HepG2 (cell line): Measurements from ENCODE around the gene CPHXL2. TPM values are rescaled to one million over a fixed set of nuclear protein-coding genes. Genes with fewer than 3 reads are reported as not detected.

ENCODE experiments used
- ARNT2 ChIP-seq: sonication (generic); formaldehyde crosslinking; IDR thresholded peaks from 2 replicates; pipeline ENCODE4 v1.8.0; 2022; ENCODE audit warnings: mild to moderate bottlenecking, low read depth, missing genetic modification reagents, moderate library complexity
- CC2D1A ChIP-seq: sonication (generic); formaldehyde crosslinking; IDR thresholded peaks from 2 replicates; pipeline ENCODE4 v1.8.1; 2023; ENCODE audit warnings: mild to moderate bottlenecking, missing genetic modification reagents
- CENPT ChIP-seq: sonication (generic); formaldehyde crosslinking; IDR thresholded peaks from 2 replicates; pipeline ENCODE4 v1.8.0; 2022; ENCODE audit warnings: low read depth, mild to moderate bottlenecking, moderate library complexity, missing genetic modification reagents
- HIVEP1 ChIP-seq: sonication (generic); formaldehyde crosslinking; IDR thresholded peaks from 2 replicates; pipeline ENCODE4 v1.4.0; 2020; ENCODE audit warnings: mild to moderate bottlenecking, missing genetic modification reagents
- HNRNPLL ChIP-seq: fragments of 200-400 bp; formaldehyde crosslinking; IDR thresholded peaks from 2 replicates; pipeline ENCODE4 v1.6.1; 2017; ENCODE audit warnings: mild to moderate bottlenecking, low read depth, low read length; ENCODE audit not compliant: poor library complexity, severe bottlenecking
- IKZF4 ChIP-seq: sonication (generic); formaldehyde crosslinking; IDR thresholded peaks from 2 replicates; pipeline ENCODE4 v1.5.1; 2020; ENCODE audit warnings: borderline replicate concordance, mild to moderate bottlenecking, low read depth, missing genetic modification reagents; ENCODE audit errors: not compliant biosample characterization
- JDP2 ChIP-seq: sonication (generic); formaldehyde crosslinking; IDR thresholded peaks from 2 replicates; pipeline ENCODE4 v1.8.1; 2022; ENCODE audit warnings: missing genetic modification reagents, borderline replicate concordance
- KDM4B ChIP-seq: sonication (generic); formaldehyde crosslinking; IDR thresholded peaks from 2 replicates; pipeline ENCODE4 v1.4.0; 2020; ENCODE audit warnings: missing genetic modification reagents
- KLF9 ChIP-seq: IDR thresholded peaks from 2 replicates; pipeline ENCODE4 v1.6.1; 2016; ENCODE audit warnings: low read depth
- MXD3 ChIP-seq: IDR thresholded peaks from 2 replicates; pipeline ENCODE4 v1.6.1; 2016; ENCODE audit warnings: mild to moderate bottlenecking, missing biosample characterization, missing genetic modification reagents
- NAIF1 ChIP-seq: sonication (generic); formaldehyde crosslinking; IDR thresholded peaks from 2 replicates; pipeline ENCODE4 v1.5.0; 2020; ENCODE audit warnings: mild to moderate bottlenecking, missing genetic modification reagents, borderline replicate concordance
- PLRG1 ChIP-seq: fragments of 450-650 bp; conservative IDR thresholded peaks from 2 replicates; pipeline ENCODE4 v1.6.1; 2016
- POLR2A ChIP-seq, 2 experiments: IDR thresholded peaks; 2 replicates each; pipeline ENCODE4 v1.6.1; 2011; ENCODE audit warnings: low read depth in 2 of 2, low read length in 2 of 2, mild to moderate bottlenecking in 1 of 2, moderate library complexity in 1 of 2; ENCODE audit not compliant: insufficient read depth in 1 of 2
- RBM39 ChIP-seq: fragments of 200-400 bp; formaldehyde crosslinking; IDR thresholded peaks from one replicate; pipeline ENCODE4 v1.6.1; 2018; ENCODE audit warnings: antibody characterized with exemption, mild to moderate bottlenecking, low read depth, low read length; ENCODE audit not compliant: poor library complexity, severe bottlenecking
- RCOR2 ChIP-seq: IDR thresholded peaks from 2 replicates; pipeline ENCODE4 v1.6.1; 2016; ENCODE audit warnings: missing biosample characterization, missing genetic modification reagents
- REL ChIP-seq: sonication (generic); formaldehyde crosslinking; conservative IDR thresholded peaks from 2 replicates; pipeline ENCODE4 v1.8.0; 2022; ENCODE audit warnings: mild to moderate bottlenecking, missing genetic modification reagents, moderate library complexity
- SRF ChIP-seq: IDR thresholded peaks from 2 replicates; pipeline ENCODE4 v1.6.1; 2011; ENCODE audit warnings: mild to moderate bottlenecking, low read depth, low read length, moderate library complexity
- TAF15 ChIP-seq: fragments of 200-400 bp; formaldehyde crosslinking; IDR thresholded peaks from one replicate; pipeline ENCODE4 v1.6.1; 2018; ENCODE audit warnings: mild to moderate bottlenecking, low read depth, low read length; ENCODE audit not compliant: poor library complexity, severe bottlenecking
- TMF1 ChIP-seq: sonication (generic); formaldehyde crosslinking; IDR thresholded peaks from 2 replicates; pipeline ENCODE4 v1.8.1; 2022; ENCODE audit warnings: low read depth, missing genetic modification reagents
- U2AF2 ChIP-seq: fragments of 200-400 bp; formaldehyde crosslinking; IDR thresholded peaks from 2 replicates; pipeline ENCODE4 v1.6.1; 2017; ENCODE audit warnings: low read depth, mild to moderate bottlenecking, low read length
- ZBTB37 ChIP-seq: sonication (generic); formaldehyde crosslinking; IDR thresholded peaks from 2 replicates; pipeline ENCODE4 v1.4.0; 2020; ENCODE audit warnings: mild to moderate bottlenecking, missing genetic modification reagents
- ZMYM4 ChIP-seq: sonication (generic); formaldehyde crosslinking; IDR thresholded peaks from 2 replicates; pipeline ENCODE4 v1.8.1; 2023; ENCODE audit warnings: mild to moderate bottlenecking, missing genetic modification reagents
- ZNF160 ChIP-seq: sonication (generic); formaldehyde crosslinking; IDR thresholded peaks from 2 replicates; pipeline ENCODE4 v1.8.0; 2022; ENCODE audit warnings: mild to moderate bottlenecking, inconsistent platforms, missing genetic modification reagents
- ZNF432 ChIP-seq: sonication (generic); formaldehyde crosslinking; IDR thresholded peaks from 2 replicates; pipeline ENCODE4 v1.5.0; 2020; ENCODE audit warnings: missing genetic modification reagents, mild to moderate bottlenecking, borderline replicate concordance
- ZNF44 ChIP-seq: sonication (generic); formaldehyde crosslinking; IDR thresholded peaks from 2 replicates; pipeline ENCODE4 v1.5.1; 2020; ENCODE audit warnings: mild to moderate bottlenecking, missing genetic modification reagents
- ZNF530 ChIP-seq: sonication (generic); formaldehyde crosslinking; IDR thresholded peaks from 2 replicates; pipeline ENCODE4 v1.5.0; 2020; ENCODE audit warnings: low read depth, mild to moderate bottlenecking, missing genetic modification reagents
- ZNF546 ChIP-seq: sonication (generic); formaldehyde crosslinking; conservative IDR thresholded peaks from 2 replicates; pipeline ENCODE4 v1.8.1; 2023; ENCODE audit warnings: mild to moderate bottlenecking, missing genetic modification reagents
- ZNF547 ChIP-seq: sonication (generic); formaldehyde crosslinking; IDR thresholded peaks from 2 replicates; pipeline ENCODE4 v1.5.1; 2020; ENCODE audit warnings: mild to moderate bottlenecking, missing genetic modification reagents
- ZNF552 ChIP-seq: sonication (generic); formaldehyde crosslinking; IDR thresholded peaks from 2 replicates; pipeline ENCODE4 v1.9.0; 2022; ENCODE audit warnings: missing genetic modification reagents, mild to moderate bottlenecking, borderline replicate concordance
- ZNF615 ChIP-seq: sonication (generic); formaldehyde crosslinking; IDR thresholded peaks from 2 replicates; pipeline ENCODE4 v1.5.0; 2020; ENCODE audit warnings: mild to moderate bottlenecking, missing genetic modification reagents, borderline replicate concordance
- ZNF644 ChIP-seq: IDR thresholded peaks from 2 replicates; pipeline ENCODE4 v1.6.1; 2016; ENCODE audit warnings: low read depth
- ZSCAN30 ChIP-seq: sonication (generic); formaldehyde crosslinking; IDR thresholded peaks from 2 replicates; pipeline ENCODE4 v1.5.0; 2020; ENCODE audit warnings: mild to moderate bottlenecking, missing genetic modification reagents
- polyA plus RNA-seq, 8 experiments: library from polyadenylated mRNA; depleted of rRNA in 3 of 8; stranded (reverse) in 7 of 8; unstranded in 1 of 8; fragments of >200 nt; fragmentation: Illumina TruSeq in 4 of 8; extraction: Trizol in 4 of 8; gene quantifications; 2 replicates each; pipeline versions ENCODE4 v1.2.1 to v1.2.3, GENCODE V29; 2011 to 2016; ENCODE audit warnings: low read depth in 4 of 8, missing spikeins in 1 of 8, mixed read lengths in 1 of 8; ENCODE audit not compliant: insufficient read depth in 1 of 8
- total RNA-seq, 5 experiments: library from RNA; depleted of rRNA; stranded (reverse); fragments of >200 nt; fragmentation: Illumina TruSeq; extraction: Trizol; gene quantifications; 2 replicates each; pipeline ENCODE4 v1.2.3, GENCODE V29; 2016; ENCODE audit warnings: low read depth in 1 of 5

Gene CPHXL2
- total and polyA plus RNA-seq, 2 of the 13 experiments (the other 11 are each of a cell fraction or from before 2014, with no cell fraction given): not detected

- TF ChIP-seq MXD3 (peak; percentile 84), ZBTB37 (no peak), KLF9 (CRISPR knock-in tag) (no peak), ZNF644 (CRISPR knock-in tag) (no peak), NAIF1 (CRISPR knock-in tag) (no peak), CC2D1A (CRISPR knock-in tag) (no peak), TAF15 (peak; percentile 61), SRF (no peak), ZMYM4 (peak; percentile 90), RCOR2 (CRISPR knock-in tag) (no peak), POLR2A (IDR thresholded peaks at IDR 0.05; ENCODE audit: insufficient read depth in 1 of 2, low read depth in 2 of 2, low read length in 2 of 2) (peak; percentile 88 to 89), RBM39 (peak; percentile 50), ZNF546 (CRISPR knock-in tag) (no peak), ZNF530 (CRISPR knock-in tag) (no peak), ZNF44 (CRISPR knock-in tag) (no peak; the same call in 1 of the 2 replicates), ZNF160 (CRISPR knock-in tag) (peak; percentile 76; the same call in 1 of the 2 replicates), ZNF547 (peak; percentile 78; the same call in 1 of the 2 replicates), U2AF2 (no peak), ZNF615 (CRISPR knock-in tag) (no peak), PLRG1 (no peak), IKZF4 (CRISPR knock-in tag) (no peak), TMF1 (CRISPR knock-in tag) (0 out of 2 replicates have a peak, but pooled peaks have one; percentile 29), CENPT (CRISPR knock-in tag) (no peak), JDP2 (no peak), ZNF552 (peak; percentile 86; the same call in 1 of the 2 replicates), REL (CRISPR knock-in tag) (no peak), HIVEP1 (CRISPR knock-in tag) (peak; percentile 75), ZSCAN30 (no peak), KDM4B (CRISPR knock-in tag) (no peak), ARNT2 (CRISPR knock-in tag) (peak; percentile 76), HNRNPLL (peak; percentile 55), ZNF432 (CRISPR knock-in tag) (no peak)
Measured at GRCh38 chr16:75622761-75623605, 53.8 kb downstream of the CPHXL2 start, which contains the start of gene ADAT1 (continued).
